Activated T-cell treated with anti-CD3 and anti-CD28 coated beads for 1 hour (primary cell): Measurements from ENCODE around the gene CYB5D1.
A peak's percentile ranks its signal among the peaks of the same experiment; 100 is the strongest.

ENCODE experiments used
- DNase-seq: peaks from one replicate; pipeline ENCODE4 v3.0.0-alpha.2; 2020; ENCODE audit warnings: low read depth

Gene CYB5D1

DNA sequence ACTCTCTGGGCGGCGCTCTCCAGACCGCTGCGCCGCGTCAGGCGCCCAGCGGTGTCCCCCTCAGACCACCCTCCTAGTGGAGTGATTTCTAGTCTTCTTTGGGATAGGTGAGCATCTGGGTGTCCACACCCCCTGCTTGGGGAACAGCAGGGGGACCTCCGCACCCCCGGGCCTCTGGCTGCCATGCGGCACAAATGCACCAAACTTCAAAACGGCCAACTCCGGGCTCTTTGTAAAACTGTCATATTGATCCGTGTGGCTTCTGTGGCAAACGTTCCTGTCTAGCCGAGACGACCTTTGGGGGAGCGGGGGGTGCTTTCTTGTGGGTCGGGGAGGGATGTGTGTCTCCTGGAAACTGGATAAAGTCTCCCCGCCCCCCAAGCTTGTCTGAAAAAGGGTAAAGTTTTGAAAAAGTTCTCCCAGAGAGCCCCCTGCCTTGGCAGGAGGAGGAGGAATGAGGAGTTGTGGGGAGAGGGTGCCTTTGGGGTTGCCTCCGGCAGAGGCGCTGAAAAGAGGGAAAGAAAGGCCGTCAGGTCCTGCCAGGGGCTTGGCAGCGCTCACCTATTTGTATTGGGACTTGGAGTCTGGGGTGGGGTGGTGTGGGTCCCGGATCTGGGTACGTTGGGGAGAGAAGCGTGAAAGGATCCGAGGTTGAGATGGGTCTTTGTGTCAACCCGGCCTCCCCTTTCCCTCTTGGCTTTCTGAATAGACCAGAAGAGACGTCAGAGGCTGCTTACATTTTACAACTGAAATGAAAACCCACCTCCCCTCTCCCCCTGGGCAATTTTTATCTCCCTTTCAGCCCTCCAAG lies 28.6 kb downstream of the CYB5D1 start:
- peak; percentile 38 for DNase-seq

GRCh38 chr17:7887038-7887481 lies 29.3 kb downstream of the CYB5D1 start:
- DNase-seq: no peak

DNA sequence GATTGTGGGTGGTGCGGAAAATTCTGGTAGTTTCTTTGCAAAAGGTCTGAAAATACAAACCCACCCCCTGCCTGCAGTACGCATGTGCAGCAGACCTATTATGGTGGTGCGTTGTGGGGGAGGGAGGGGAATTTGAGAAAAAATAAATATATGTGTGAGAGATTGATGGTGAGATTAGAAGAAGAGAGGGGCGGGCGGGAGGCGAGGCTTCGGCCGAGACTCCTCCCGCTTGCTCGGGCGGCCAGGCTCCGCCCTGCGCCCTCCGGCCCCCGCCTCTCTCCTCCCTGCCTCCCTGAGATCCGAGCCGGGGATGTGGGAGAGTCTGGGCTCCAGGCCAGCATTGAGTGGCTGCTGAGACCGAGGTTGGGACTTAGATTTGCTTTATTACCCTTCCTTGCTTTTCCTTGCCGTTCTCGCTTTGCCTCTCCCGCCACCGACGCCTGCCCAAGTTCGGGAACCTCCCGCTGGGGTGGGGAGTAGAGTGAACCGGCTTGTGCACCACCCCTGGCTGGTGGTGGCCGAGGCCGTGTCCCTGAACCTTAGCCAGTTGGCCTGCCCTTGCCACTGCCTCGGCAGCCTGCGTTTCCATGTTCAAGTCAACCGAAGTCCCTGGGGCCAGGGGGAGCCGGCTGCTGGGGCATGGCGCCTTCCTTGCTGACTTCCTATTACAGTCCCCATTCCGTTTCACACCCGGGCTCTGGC lies 29.8 kb downstream of the CYB5D1 start:
- DNase-seq: peak; percentile 80

DNA sequence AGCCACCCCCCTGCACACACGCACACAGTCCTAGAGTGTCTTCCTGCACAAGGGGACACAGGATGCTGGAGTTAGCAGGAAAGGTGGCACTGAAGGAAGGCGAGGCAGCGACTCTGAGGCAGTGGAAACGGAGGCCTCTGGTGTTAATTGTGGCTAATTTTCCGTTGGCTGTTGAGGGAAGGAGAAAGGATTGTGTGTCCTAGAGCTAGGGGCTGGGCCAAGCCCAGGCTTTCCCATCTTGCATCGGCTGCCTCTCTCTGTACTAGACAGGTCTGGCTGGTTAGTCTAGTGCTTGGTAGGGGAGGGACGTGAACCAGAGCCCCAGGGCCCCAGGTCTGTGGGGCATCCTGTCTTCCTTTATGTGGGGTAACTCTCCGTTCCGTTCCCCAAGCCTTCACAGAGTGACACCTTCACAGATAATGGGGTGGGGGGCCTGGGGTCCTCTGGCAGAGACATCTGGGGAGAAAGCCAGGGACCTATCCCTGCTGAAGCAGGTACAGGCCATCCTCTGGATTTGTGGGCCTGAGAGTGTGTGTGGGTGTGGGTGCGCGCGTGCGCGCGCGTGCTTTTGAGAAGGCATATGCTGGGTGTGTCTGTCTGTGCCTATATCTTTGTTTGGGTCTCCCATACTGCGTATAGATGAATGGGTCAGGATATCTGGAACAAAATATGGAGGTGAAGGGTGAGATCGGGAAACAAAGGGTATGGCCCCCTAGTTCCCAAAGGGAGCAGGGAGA lies 30.5 kb downstream of the CYB5D1 start, which contains the start of gene CHD3:
CHD3 (plus strand) TSS at position 606 of the 737 bp plus-strand sequence. CDS start 212 bp downstream, outside the sequence.
- DNase-seq: peak; percentile 36

- DNase-seq: peak; percentile 26
Observed at GRCh38 chr17:7889166-7889955, 31.6 kb downstream of the CYB5D1 start.

- no peak for DNase-seq
Observed at GRCh38 chr17:7893187-7893880, 35.5 kb downstream of the CYB5D1 start.

DNA sequence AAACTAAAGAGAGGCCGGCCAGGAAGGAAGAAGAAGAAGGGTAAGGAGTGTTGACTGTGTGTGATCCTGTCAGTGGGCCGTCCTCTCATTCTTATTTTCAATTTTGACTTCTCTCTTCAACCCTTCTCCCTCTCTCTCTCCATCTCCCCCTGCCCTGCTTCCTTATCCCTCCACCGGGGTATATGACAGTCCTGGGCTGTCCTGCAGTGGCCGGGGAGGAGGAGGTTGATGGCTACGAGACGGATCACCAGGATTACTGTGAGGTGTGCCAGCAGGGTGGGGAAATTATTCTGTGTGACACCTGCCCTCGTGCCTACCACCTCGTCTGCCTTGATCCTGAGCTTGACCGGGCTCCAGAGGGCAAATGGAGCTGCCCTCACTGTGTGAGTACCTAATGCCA lies 36.4 kb downstream of the CYB5D1 start:
- no peak for DNase-seq

- no peak for DNase-seq
Observed at GRCh38 chr17:7894866-7895265, 37.1 kb downstream of the CYB5D1 start.

GRCh38 chr17:7897090-7897489 lies 39.3 kb downstream of the CYB5D1 start:
- no peak for DNase-seq

DNA sequence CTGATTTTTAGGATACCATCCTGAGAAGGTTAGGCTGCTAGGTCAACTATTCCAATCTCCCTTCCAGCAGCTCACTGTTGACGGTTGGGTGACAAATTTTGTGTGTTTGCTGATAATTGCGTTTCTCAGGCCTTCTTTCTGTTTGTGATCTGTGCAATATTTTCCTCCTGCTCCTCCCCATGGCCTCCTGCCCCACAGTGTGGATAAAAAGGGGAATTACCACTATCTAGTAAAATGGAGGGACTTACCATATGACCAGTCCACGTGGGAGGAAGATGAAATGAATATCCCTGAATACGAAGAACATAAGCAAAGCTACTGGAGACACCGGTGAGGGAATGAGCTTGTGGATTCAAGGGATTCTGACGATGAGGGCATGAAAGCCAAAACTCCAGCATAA lies 40.0 kb downstream of the CYB5D1 start:
- no peak for DNase-seq

DNA sequence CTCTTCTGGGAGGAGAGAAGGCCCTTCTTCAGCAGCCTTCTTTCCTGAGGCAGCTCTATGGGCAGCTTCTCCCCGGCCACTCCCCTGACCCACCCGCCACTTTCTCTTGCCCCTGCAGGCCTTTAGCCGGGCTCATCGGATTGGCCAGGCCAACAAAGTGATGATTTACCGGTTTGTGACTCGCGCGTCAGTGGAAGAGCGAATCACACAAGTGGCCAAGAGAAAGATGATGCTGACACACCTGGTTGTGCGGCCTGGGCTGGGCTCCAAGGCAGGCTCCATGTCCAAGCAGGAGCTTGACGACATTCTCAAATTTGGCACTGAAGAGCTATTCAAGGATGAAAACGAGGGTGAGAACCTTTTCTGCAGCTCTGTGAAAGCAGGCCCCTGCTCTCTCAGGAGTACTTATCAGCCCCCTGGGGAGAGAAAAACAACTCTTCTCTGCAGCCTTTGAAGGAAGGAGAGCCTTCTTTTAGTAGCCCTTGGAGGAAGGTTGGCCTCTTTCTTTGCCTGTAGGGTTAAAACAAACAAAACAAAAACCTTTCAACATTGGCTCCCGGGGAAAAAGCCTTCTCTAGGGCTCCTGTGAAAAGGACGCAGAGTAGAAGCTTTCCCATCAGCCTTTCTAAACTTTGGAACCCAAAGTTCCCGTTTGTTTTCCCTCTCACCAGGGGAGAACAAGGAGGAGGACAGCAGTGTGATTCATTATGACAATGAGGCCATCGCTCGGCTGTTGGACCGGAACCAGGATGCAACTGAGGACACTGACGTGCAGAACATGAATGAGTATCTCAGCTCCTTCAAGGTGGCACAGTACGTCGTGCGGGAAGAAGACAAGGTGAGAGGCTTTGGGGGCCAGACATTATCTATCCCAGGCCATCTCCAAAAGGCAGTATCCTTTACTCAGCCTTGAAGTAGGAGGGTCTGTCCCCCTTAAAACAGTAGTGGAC lies 45.6 kb downstream of the CYB5D1 start:
- no peak for DNase-seq

DNA sequence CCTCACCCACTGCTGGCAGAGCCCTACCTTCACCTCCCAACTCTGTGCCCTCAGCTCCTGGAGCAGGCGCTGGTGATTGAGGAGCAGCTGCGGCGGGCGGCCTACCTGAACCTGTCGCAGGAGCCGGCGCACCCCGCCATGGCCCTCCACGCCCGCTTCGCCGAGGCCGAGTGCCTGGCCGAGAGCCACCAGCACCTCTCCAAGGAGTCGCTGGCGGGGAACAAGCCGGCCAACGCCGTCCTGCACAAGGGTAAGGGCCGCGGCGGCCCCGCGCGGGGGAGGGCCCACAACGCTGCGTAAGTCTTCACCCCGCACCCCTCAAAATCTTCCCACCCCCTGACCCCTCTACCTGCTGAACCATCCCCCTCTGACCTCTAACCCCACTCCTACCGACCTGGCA lies 51.3 kb downstream of the CYB5D1 start:
- no peak for DNase-seq

DNA sequence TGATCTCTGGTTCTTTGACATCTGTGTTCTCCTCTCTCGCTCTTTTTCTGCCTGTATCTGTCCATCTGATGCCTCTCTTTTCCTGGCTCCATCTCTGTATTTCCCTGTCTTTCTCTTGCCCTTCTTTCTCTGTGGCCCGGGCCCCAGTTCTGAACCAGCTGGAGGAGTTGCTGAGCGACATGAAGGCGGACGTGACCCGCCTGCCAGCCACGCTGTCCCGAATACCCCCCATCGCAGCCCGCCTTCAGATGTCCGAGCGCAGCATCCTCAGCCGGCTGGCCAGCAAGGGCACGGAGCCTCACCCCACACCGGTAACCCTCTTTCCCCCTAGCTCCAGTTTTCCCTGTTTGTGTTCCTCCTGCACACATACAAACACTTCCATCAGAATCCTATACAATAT lies 52.5 kb downstream of the CYB5D1 start:
- no peak for DNase-seq

DNA sequence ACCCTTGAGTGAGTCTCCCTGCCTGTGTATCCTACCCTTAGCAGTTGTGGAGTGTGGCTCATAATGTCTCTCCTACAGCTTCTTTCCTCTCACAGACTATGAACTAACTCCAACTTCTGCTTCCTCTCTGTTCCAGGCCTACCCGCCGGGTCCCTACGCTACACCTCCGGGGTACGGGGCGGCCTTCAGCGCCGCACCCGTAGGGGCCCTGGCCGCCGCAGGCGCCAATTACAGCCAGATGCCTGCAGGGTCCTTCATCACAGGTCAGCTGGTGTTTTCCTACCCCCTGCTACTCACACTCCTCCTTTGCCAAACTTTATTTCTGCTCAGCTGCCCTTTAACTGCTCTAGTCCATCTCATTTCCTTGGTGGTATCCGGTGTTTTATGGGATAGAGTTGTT lies 52.9 kb downstream of the CYB5D1 start:
- DNase-seq: no peak

DNA sequence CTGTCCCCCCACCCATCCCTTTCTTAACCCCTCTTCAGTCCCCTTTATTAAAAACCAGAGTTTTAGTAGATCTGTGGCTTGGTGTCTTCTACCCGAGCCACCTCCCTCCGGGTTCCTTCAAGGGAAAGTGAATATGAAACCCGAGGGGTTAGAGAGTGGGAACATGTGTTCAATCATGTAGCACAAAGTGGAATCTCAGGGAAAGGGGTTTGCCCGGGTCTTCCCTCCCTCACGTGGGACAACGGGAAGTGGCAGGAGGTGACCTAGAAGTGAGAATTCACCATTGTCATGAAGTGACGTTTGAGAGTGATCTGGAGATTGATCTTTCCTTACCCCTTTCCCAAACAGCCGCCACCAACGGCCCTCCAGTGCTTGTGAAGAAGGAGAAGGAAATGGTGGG lies 53.3 kb downstream of the CYB5D1 start:
- no peak for DNase-seq
